CD1c-positive myeloid dendritic cell (primary cell): ENCODE data around the gene TIGD6.
A peak's percentile ranks its signal among the peaks of the same experiment; 100 is the strongest.
"Not testable (repeated sequence)": the region's sequence is repeated elsewhere in the genome, so short reads cannot be mapped to it uniquely, and the experiment has no call there.

Experiments
- DNase-seq: peaks from one replicate; pipeline ENCODE4 v3.0.0-alpha.2; 2016; ENCODE audit errors: extremely low spot score

Gene TIGD6

GRCh38 chr5:149975409-149975808, 25.0 kb downstream of the TIGD6 start:
- DNase-seq: no peak

GRCh38 chr5:149969181-149969930, 31.1 kb downstream of the TIGD6 start:
- DNase-seq: no peak

- DNase-seq: no peak
These were observed 33.5 kb downstream of the TIGD6 start for GRCh38 chr5:149966946-149967345.

- no peak for DNase-seq
These were observed 36.7 kb downstream of the TIGD6 start for GRCh38 chr5:149963729-149964128.

GRCh38 chr5:149962601-149963300, 37.7 kb downstream of the TIGD6 start:
- no peak for DNase-seq

- no peak for DNase-seq
These were observed 38.5 kb downstream of the TIGD6 start for GRCh38 chr5:149961957-149962409.

GRCh38 chr5:149961186-149961685, 39.2 kb downstream of the TIGD6 start:
- DNase-seq: no peak

GRCh38 chr5:149960272-149961185, 39.9 kb downstream of the TIGD6 start, which contains the start of gene SLC26A2:
Gene SLC26A2, plus strand, starts transcription at chr5:149960758. Its CDS starts 16,895 bp downstream, at chr5:149977653.
- DNase-seq: peak; percentile 98

- DNase-seq: peak; percentile 64
These were observed 40.8 kb downstream of the TIGD6 start for GRCh38 chr5:149959406-149960236.

- no peak for DNase-seq
These were observed 42.6 kb downstream of the TIGD6 start for GRCh38 chr5:149957855-149958254.

GRCh38 chr5:149956685-149957084, 43.8 kb downstream of the TIGD6 start:
- no peak for DNase-seq

- DNase-seq: no peak
These were observed 45.7 kb downstream of the TIGD6 start for GRCh38 chr5:149954798-149955197.

- DNase-seq: no peak
These were observed 46.9 kb downstream of the TIGD6 start for GRCh38 chr5:149953436-149954121.

- DNase-seq: no peak
These were observed 49.2 kb downstream of the TIGD6 start for GRCh38 chr5:149951138-149951749.

- no peak for DNase-seq
These were observed 51.5 kb downstream of the TIGD6 start for GRCh38 chr5:149948993-149949392.

GRCh38 chr5:149946118-149946517, 54.3 kb downstream of the TIGD6 start:
- DNase-seq: no peak

- no peak for DNase-seq
These were observed 55.8 kb downstream of the TIGD6 start, which contains the start of gene PDE6A for GRCh38 chr5:149944666-149945065. Gene PDE6A, minus strand, starts transcription at chr5:149944793. Its CDS starts 120 bp downstream, at chr5:149944673.

GRCh38 chr5:149943177-149943949, 57.1 kb downstream of the TIGD6 start:
- DNase-seq: not testable (repeated sequence)
